Ovary (tissue), 1 donor: ENCODE data around the gene HENMT1.
"Not testable (repeated sequence)": the region's sequence is repeated elsewhere in the genome, so short reads cannot be mapped to it uniquely, and the experiment has no call there.

Experiments
- EP300 ChIP-seq: sonication (generic); formaldehyde crosslinking; IDR thresholded peaks from one replicate; pipeline ENCODE4 v1.6.1; 2017; ENCODE audit warnings: antibody characterized with exemption
- POLR2A ChIP-seq: fragments of 450-650 bp; IDR thresholded peaks from one replicate; pipeline ENCODE4 v1.6.1; 2017; ENCODE audit warnings: antibody characterized with exemption, mild to moderate bottlenecking, moderate library complexity

DNA sequence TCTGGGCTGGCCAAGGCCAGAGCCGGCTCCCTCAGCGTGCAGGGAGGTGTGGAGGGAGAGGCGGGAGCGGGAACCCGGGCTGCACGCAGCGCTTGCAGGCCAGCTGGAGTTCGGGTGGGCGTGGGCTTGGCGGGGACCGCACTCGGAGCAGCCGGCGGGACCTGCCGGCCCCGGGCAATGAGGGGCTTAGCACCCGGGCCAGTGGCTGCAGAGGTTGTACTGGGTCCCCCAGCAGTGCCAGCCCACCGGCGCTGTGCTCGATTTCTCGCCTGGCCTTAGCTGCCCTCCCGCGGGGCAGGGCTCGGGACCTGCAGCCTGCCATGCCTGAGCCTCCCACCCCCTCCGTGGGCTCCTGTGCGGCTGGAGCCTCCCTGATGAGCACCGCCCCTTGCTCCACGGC lies 6.5 kb upstream of the HENMT1 start:
- not testable (repeated sequence) for TF ChIP-seq EP300, POLR2A
